Measurements from ENCODE around the gene FAM3C. TPM values are rescaled to one million over a fixed set of nuclear protein-coding genes. Genes with fewer than 3 reads are reported as not detected.
"Not testable (repeated sequence)": the region's sequence is repeated elsewhere in the genome, so short reads cannot be mapped to it uniquely, and the experiment has no call there.

Gene FAM3C
- total and polyA plus RNA-seq, 11 donors = 20.6 to 97.2 (median 45.3) TPM

GRCh38 chr7:121429798-121430197, 33.7 kb upstream of the FAM3C start:
- no peak for TF ChIP-seq POLR2A (IDR thresholded peaks at IDR 0.05)
- no peak for TF ChIP-seq CTCF (IDR thresholded peaks at IDR 0.05)
- H3K9me3 ChIP-seq = no peaks in the 10 kb centered on the region
- H3K4me3 ChIP-seq = no peak overlapping the region
- intact Hi-C loops (cut with DNase I) = no loop called here
- H3K27me3 ChIP-seq = no peaks in the 10 kb centered on the region
- ATAC-seq = no peak
- no peak for DNase-seq
- no peaks in the 10 kb centered on the region for H3K36me3 ChIP-seq
- H3K4me1 ChIP-seq = no peaks in the 10 kb centered on the region
- no peak overlapping the region for H3K27ac ChIP-seq

GRCh38 chr7:121428855-121429489, 32.9 kb upstream of the FAM3C start:
- no peaks in the 10 kb centered on the region for H3K36me3 ChIP-seq
- intact Hi-C loops (cut with DNase I) = no loop called here
- no peak overlapping the region for H3K4me3 ChIP-seq
- H3K9me3 ChIP-seq = no peaks in the 10 kb centered on the region
- ATAC-seq (no peak), DNase-seq (no peak)
- WGBS, 4 donors = 67 to 91% (median 80%) methylated on average over 4 of the region's 4 CpGs
- H3K27ac ChIP-seq = no peak overlapping the region
- TF ChIP-seq CTCF (IDR thresholded peaks at IDR 0.05) = no peak
- no peak for TF ChIP-seq POLR2A (IDR thresholded peaks at IDR 0.05)
- no peaks in the 10 kb centered on the region for H3K27me3 ChIP-seq
- no peaks in the 10 kb centered on the region for H3K4me1 ChIP-seq

GRCh38 chr7:121421743-121422142, 25.6 kb upstream of the FAM3C start:
- ATAC-seq; H3K9me3 ChIP-seq; intact Hi-C loops (cut with DNase I); H3K4me3 ChIP-seq; DNase-seq; H3K27me3 ChIP-seq; H3K27ac ChIP-seq; H3K4me1 ChIP-seq; H3K36me3 ChIP-seq: not testable (repeated sequence)
- 96 to 99% (median 98%) methylated on average over 15 to 17 of the region's 17 CpGs for WGBS, 4 donors

- H3K27ac ChIP-seq = no peak overlapping the region
- TF ChIP-seq CTCF (IDR thresholded peaks at IDR 0.05) (no peak), POLR2A (IDR thresholded peaks at IDR 0.05) (no peak)
- 62 to 81% (median 70%) methylated on average over 3 of the region's 3 CpGs for WGBS, 4 donors
- DNase-seq = no peak
- ATAC-seq = no peak
- intact Hi-C loops (cut with DNase I) = no loop called here
- H3K4me3 ChIP-seq = no peak overlapping the region
- H3K36me3 ChIP-seq = no peaks in the 10 kb centered on the region
- no peaks in the 10 kb centered on the region for H3K4me1 ChIP-seq
- no peaks in the 10 kb centered on the region for H3K9me3 ChIP-seq
- H3K27me3 ChIP-seq = no peaks in the 10 kb centered on the region
Measured at GRCh38 chr7:121420976-121421375, 24.9 kb upstream of the FAM3C start.

Measured in heart left ventricle (tissue), 16 donors.